K562 (cell line): ENCODE results near the gene SSR4. TPM values are rescaled to one million over a fixed set of nuclear protein-coding genes. Genes with fewer than 3 reads are reported as not detected.

ENCODE experiments used
- ATAC-seq: fragments of 200-7000 bp; cut with Tn5 transposase; 3 replicates; pipeline ENCODE4 v1.9.1; 2020; ENCODE audit warnings: moderate library complexity
- BruUV-seq: library from RNA; stranded (reverse); fragments of 400-500 nt; replicated peaks from 2 replicates; lab custom pipeline; 2021; lab: Mats Ljungman, UMichigan
- CTCF ChIA-PET: fragments of 300-600 bp; formaldehyde crosslinking; extraction: SDS; loops from one replicate; lab custom pipeline; 2021; ENCODE audit warnings: low intra/inter-chr PET ratio; lab: Yijun Ruan, JAX
- POLR2A ChIA-PET: fragments of 300-600, 350-650 bp; sonication (Branson Sonifier 250); formaldehyde crosslinking; extraction: SDS; loops from one replicate; lab custom pipeline; 2021; ENCODE audit warnings: antibody characterized with exemption, inconsistent platforms; lab: Yijun Ruan, JAX
- DNase-seq, 4 experiments: peaks; one replicate each; pipeline versions ENCODE4 v3.0.0 to v3.0.0-alpha.2; 2011 to 2018; ENCODE audit warnings: low spot score in 3 of 4, mixed read lengths in 3 of 4; ENCODE audit errors: extremely low read depth in 1 of 4
- FAIRE-seq: peaks from 2 replicates; lab custom pipeline; 2011; peaks lifted over from hg19 to GRCh38; lab: Jason Lieb, UNC
- H2AFZ ChIP-seq: 2 replicates; pipeline ENCODE4 v1.6.0; 2011; ENCODE audit warnings: low read depth, low read length, control low read depth, inconsistent platforms
- H3K27ac ChIP-seq: fragments of 200-600 bp; 3 replicates; pipeline ENCODE4 v1.8.0; 2011; ENCODE audit warnings: low read depth, mild to moderate bottlenecking, control low read depth, inconsistent platforms, low read length, moderate library complexity, mixed read lengths; ENCODE audit errors: extremely low read depth
- H3K27me3 ChIP-seq, 2 experiments: fragments of 300-600 bp in 1 of 2; 2 replicates in 1 of 2; 3 replicates in 1 of 2; pipeline versions ENCODE4 v1.6.0 to v1.8.0; 2011; ENCODE audit warnings: inconsistent platforms in 2 of 2, low read length in 2 of 2, mild to moderate bottlenecking in 1 of 2, mixed read lengths in 1 of 2, moderate library complexity in 1 of 2; ENCODE audit not compliant: control insufficient read depth in 2 of 2, insufficient read depth in 2 of 2
- H3K36me3 ChIP-seq: fragments of 300-600 bp; 3 replicates; pipeline ENCODE4 v1.8.0; 2011; ENCODE audit warnings: mild to moderate bottlenecking, low read length, inconsistent platforms; ENCODE audit not compliant: control insufficient read depth, insufficient read depth
- H3K4me1 ChIP-seq, 2 experiments: fragments of 200-600 bp in 1 of 2; replicated peaks in 1 of 2; 2 replicates in 1 of 2; 3 replicates in 1 of 2; pipeline versions ENCODE4 v1.5.1 to v1.8.0; 2011; ENCODE audit warnings: inconsistent platforms in 2 of 2, low read length in 2 of 2, mild to moderate bottlenecking in 1 of 2, mixed read lengths in 1 of 2, moderate library complexity in 1 of 2; ENCODE audit not compliant: control insufficient read depth in 2 of 2, insufficient read depth in 2 of 2
- H3K4me2 ChIP-seq: 2 replicates; pipeline ENCODE4 v1.6.1; 2011; ENCODE audit warnings: low read length, control low read depth, inconsistent platforms, mixed read lengths; ENCODE audit not compliant: insufficient read depth
- H3K4me3 ChIP-seq: fragments of 200-600 bp; sonication (generic), shearing (Covaris generic); 2 replicates; pipeline ENCODE4 v1.5.1; 2016; ENCODE audit warnings: control low read depth, inconsistent platforms
- H3K79me2 ChIP-seq: fragments of 200-600 bp; 3 replicates; pipeline ENCODE4 v1.8.0; 2011; ENCODE audit warnings: low read length, inconsistent platforms; ENCODE audit not compliant: control insufficient read depth, insufficient read depth
- H3K9ac ChIP-seq, 2 experiments: 2 replicates each; pipeline versions ENCODE4 v1.6.0 to v1.6.1; 2011; ENCODE audit warnings: low read depth in 2 of 2, low read length in 2 of 2, control low read depth in 1 of 2, inconsistent platforms in 1 of 2, mild to moderate bottlenecking in 1 of 2, mixed read lengths in 1 of 2; ENCODE audit not compliant: insufficient read depth in 1 of 2
- H3K9me1 ChIP-seq: one replicate; pipeline ENCODE4 v1.6.0; 2011; ENCODE audit warnings: inconsistent platforms, mild to moderate bottlenecking, low read length, moderate library complexity; ENCODE audit not compliant: control insufficient read depth, insufficient read depth
- H3K9me3 ChIP-seq: replicated peaks from 2 replicates; pipeline ENCODE4 v1.5.1; 2011; ENCODE audit warnings: low read depth, low read length, inconsistent platforms; ENCODE audit not compliant: control insufficient read depth, insufficient read depth
- H4K20me1 ChIP-seq: replicated peaks from 2 replicates; pipeline ENCODE4 v1.6.1; 2011; ENCODE audit warnings: low read length, inconsistent platforms, mixed read lengths; ENCODE audit not compliant: control insufficient read depth, insufficient read depth
- FUS ChIP-seq: fragments of 200-400 bp; formaldehyde crosslinking; optimal IDR thresholded peaks from 2 replicates; pipeline ENCODE3; 2017; ENCODE audit warnings: low read depth, low read length
- RERE ChIP-seq: sonication (generic); formaldehyde crosslinking; IDR thresholded peaks from 2 replicates; pipeline ENCODE4 v1.8.0; 2023; ENCODE audit warnings: missing genetic modification reagents, mild to moderate bottlenecking, borderline replicate concordance
- THRAP3 ChIP-seq: fragments of 450-650 bp; IDR thresholded peaks from 2 replicates; pipeline ENCODE4 v1.6.1; 2016; ENCODE audit warnings: mild to moderate bottlenecking, inconsistent platforms, borderline replicate concordance
- WGBS: fragments of 100-300 bp; shearing (Covaris generic); methylation state at CpG from one replicate; pipeline ENCODE4 v1.1.6; 2016; ENCODE audit warnings: low coverage, mixed read lengths; ENCODE audit not compliant: insufficient coverage; ENCODE audit errors: missing lambda C conversion rate; 5-methylcytosine and 5-hydroxymethylcytosine counted together
- in situ Hi-C: fragments of 300-500 bp; cut with MboI; formaldehyde crosslinking; loops from 4 replicates; pipeline ENCODE4 v1.15.0; 2018; ENCODE audit warnings: inconsistent platforms, mixed read lengths
- intact Hi-C: fragments of 100-400 bp; cut with micrococcal nuclease; formaldehyde crosslinking; loops from 2 replicates; pipeline ENCODE4 v1.14.2; 2022
- polyA plus RNA-seq, 8 experiments: library from polyadenylated mRNA; depleted of rRNA in 4 of 8; stranded (reverse) in 5 of 8; unstranded in 3 of 8; fragments of >200 nt; fragmentation: Nextera tagmentation in 2 of 8; fragmentation: Illumina TruSeq in 1 of 8; extraction: Ambion mirVana in 2 of 8; extraction: Trizol in 1 of 8; gene quantifications; 2 replicates each; pipeline versions ENCODE4 v1.2.1 to v1.2.3, GENCODE V29; 2011 to 2014; ENCODE audit warnings: inconsistent platforms in 1 of 8, missing spikeins in 1 of 8
- total RNA-seq, 7 experiments: library from RNA; depleted of rRNA in 6 of 7; stranded (reverse); fragments of >200 nt in 6 of 7; fragmentation: Illumina TruSeq in 2 of 7; extraction: Trizol in 2 of 7; gene quantifications; 2 replicates each; pipeline versions ENCODE4 v1.2.1 to v1.2.3, GENCODE V29; 2011 to 2021; ENCODE audit warnings: low replicate concordance in 1 of 7
- TF ChIP-seq, protein P1 (sequence below), 2 experiments: fragments of 450-650 bp; IDR thresholded peaks; 2 replicates each; pipeline ENCODE4 v1.6.1; 2016; ENCODE audit warnings: mild to moderate bottlenecking in 2 of 2, borderline replicate concordance in 1 of 2, low read depth in 1 of 2, moderate library complexity in 1 of 2

Gene SSR4
- total and polyA plus RNA-seq, 9 of the 15 experiments (the other 6 are each of a cell fraction or from before 2014, with no cell fraction given) = 146 to 492 (median 272) TPM

DNA sequence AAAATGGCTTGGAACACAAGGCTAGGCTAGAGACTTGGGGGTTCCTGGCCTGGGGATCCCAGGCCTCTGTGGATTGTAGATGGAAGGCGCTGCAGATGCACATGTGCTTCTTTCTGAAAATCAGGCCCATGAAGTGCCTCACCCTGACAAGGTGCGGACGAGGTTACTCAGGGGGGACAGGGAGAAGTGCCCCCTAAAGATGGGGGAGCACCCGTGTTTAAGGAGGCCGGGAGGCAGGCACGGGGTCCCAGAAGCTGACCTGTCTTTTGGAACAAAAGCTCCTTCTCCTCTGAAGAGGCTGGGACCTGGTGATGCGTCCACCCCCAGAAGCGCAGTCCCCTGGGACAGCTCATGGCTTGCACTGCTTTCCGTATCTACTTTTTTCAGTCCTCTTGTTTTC, 33.4 kb downstream of the SSR4 start:
- no peak overlapping the region for H3K27ac ChIP-seq

More for the DNA sequence above, 33.4 kb downstream of the SSR4 start:
- WGBS = 51% methylated on average over 4 of the region's 9 CpGs
- no peak overlapping the region for H3K4me3 ChIP-seq
- intact Hi-C loops = no loop called here
- no peaks in the 10 kb centered on the region for H3K36me3 ChIP-seq
- DNase-seq (no peak), FAIRE-seq (no peak), ATAC-seq (no peak)
- H4K20me1 ChIP-seq = 0 out of 2 replicates have a peak, but pooled peaks cover 3% of the 10 kb centered on the region
- no peak overlapping the region for H2AFZ ChIP-seq
- TF ChIP-seq THRAP3 (no peak), RERE (CRISPR knock-in tag) (no peak), FUS (no peak)
- TF ChIP-seq, protein P1, sequence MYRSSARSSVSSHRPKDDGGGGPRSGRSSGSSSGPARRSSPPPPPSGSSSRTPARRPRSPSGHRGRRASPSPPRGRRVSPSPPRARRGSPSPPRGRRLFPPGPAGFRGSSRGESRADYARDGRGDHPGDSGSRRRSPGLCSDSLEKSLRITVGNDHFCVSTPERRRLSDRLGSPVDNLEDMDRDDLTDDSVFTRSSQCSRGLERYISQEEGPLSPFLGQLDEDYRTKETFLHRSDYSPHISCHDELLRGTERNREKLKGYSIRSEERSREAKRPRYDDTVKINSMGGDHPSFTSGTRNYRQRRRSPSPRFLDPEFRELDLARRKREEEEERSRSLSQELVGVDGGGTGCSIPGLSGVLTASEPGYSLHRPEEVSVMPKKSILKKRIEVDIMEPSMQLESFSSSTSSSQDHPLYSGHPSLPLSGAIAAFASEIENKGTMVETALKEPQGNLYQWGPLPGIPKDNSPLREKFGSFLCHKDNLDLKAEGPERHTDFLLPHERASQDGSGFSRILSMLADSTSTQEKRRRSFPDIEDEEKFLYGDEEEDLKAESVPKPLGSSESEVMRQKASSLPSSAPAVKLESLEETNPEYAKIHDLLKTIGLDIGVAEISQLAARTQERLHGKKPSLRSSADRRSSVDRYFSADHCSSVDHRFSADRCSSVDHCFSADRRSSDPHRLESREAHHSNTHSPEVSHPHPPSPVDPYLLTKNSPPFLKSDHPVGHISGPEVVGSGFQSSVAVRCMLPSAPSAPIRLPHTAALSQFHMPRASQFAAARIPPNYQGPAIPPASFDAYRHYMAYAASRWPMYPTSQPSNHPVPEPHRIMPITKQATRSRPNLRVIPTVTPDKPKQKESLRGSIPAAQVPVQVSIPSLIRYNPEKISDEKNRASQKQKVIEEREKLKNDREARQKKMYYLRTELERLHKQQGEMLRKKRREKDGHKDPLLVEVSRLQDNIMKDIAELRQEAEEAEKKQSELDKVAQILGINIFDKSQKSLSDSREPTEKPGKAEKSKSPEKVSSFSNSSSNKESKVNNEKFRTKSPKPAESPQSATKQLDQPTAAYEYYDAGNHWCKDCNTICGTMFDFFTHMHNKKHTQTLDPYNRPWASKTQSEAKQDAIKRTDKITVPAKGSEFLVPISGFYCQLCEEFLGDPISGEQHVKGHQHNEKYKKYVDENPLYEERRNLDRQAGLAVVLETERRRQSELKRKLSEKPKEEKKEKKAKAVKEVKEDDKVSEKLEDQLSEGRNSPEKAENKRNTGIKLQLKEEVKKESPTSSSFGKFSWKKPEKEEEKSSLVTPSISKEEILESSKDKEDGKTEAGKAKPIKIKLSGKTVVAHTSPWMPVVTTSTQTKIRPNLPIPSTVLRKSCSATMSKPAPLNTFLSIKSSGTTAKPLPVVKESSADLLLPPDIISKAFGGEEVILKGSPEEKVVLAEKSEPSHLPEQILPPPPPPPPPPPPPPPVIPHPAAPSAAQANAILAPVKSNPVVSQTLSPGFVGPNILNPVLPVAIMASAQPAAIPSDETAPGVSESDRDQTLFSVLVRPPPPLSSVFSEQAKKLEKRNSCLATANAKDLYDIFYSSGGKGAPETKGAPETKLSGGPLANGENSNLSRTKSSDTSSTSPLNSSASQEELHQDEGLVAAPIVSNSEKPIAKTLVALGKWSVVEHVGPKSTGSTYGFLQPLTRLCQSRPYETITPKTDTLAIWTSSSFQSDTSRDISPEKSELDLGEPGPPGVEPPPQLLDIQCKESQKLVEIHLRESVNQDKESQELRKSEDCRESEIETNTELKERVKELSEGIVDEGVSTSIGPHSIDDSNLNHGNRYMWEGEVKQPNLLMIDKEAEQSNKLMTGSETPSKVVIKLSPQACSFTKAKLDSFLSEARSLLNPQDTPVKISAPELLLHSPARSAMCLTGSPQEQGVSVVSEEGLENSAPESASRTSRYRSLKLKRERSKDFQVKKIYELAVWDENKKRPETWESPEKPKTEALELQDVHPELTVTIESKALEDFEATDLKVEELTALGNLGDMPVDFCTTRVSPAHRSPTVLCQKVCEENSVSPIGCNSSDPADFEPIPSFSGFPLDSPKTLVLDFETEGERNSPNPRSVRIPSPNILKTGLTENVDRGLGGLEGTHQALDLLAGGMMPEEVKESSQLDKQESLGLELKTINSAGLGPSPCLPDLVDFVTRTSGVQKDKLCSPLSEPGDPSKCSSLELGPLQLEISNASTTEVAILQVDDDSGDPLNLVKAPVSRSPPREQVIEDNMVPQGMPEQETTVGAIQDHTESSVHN (IDR thresholded peaks at IDR 0.05; ENCODE audit: borderline replicate concordance in 1 of 2, low read depth in 1 of 2) = no peak
- no TSS peak for BruUV-seq
- no peaks in the 10 kb centered on the region for H3K9me3 ChIP-seq
- no peak overlapping the region for H3K9ac ChIP-seq
- POLR2A ChIA-PET = no interaction called here
- in situ Hi-C loops = no loop called here
- peaks cover 25 to 66% of the 10 kb centered on the region in 2 experiments; a peak in 4 of 5 replicates for H3K27me3 ChIP-seq
- CTCF ChIA-PET = no interaction called here
- no peaks in the 10 kb centered on the region for H3K9me1 ChIP-seq
- H3K4me1 ChIP-seq = peaks cover 0 to 28% of the 10 kb centered on the region in 2 experiments; a peak in 2 of 5 replicates
- H3K4me2 ChIP-seq = no peak overlapping the region
- H3K79me2 ChIP-seq = no peaks in the 10 kb centered on the region
